HG03442 (cell line): ENCODE data around the gene SERPINA7.
"Not testable (repeated sequence)": the region's sequence is repeated elsewhere in the genome, so short reads cannot be mapped to it uniquely, and the experiment has no call there.

Experiments used
- ATAC-seq: cut with Tn5 transposase; IDR thresholded peaks from one replicate; pipeline ENCODE4 v1.9.1; 2021; ENCODE audit warnings: mild to moderate bottlenecking, moderate library complexity; ENCODE audit not compliant: unreplicated experiment

Gene SERPINA7

GRCh38 chrX:106038625-106039024 lies at the start of gene SERPINA7:
SERPINA7 (minus strand) TSS chrX:106038727; CDS start chrX:106037058, 1,669 bp downstream.
- ATAC-seq: no peak

- ATAC-seq: no peak
Measured at GRCh38 chrX:106069048-106069447, 30.5 kb upstream of the SERPINA7 start.

- no peak for ATAC-seq
Measured at GRCh38 chrX:106050054-106050453, 11.5 kb upstream of the SERPINA7 start.

GRCh38 chrX:106042296-106042695 lies 3.8 kb upstream of the SERPINA7 start:
- ATAC-seq: no peak

- ATAC-seq: no peak
Measured at GRCh38 chrX:106040861-106041260, 2.3 kb upstream of the SERPINA7 start.

- ATAC-seq: no peak
Measured at GRCh38 chrX:106039920-106040319, 1.4 kb upstream of the SERPINA7 start.

GRCh38 chrX:106037835-106038473 lies 573 bp downstream of the SERPINA7 start:
- ATAC-seq: no peak

GRCh38 chrX:106036716-106037115 lies 1.8 kb downstream of the SERPINA7 start:
- no peak for ATAC-seq

GRCh38 chrX:106035064-106035463 lies 3.5 kb downstream of the SERPINA7 start:
- no peak for ATAC-seq

GRCh38 chrX:106023947-106024346 lies 14.6 kb downstream of the SERPINA7 start:
- ATAC-seq: no peak

GRCh38 chrX:106022238-106022637 lies 16.3 kb downstream of the SERPINA7 start:
- no peak for ATAC-seq

GRCh38 chrX:106014119-106014775 lies 24.3 kb downstream of the SERPINA7 start:
- no peak for ATAC-seq

GRCh38 chrX:106009145-106009544 lies 29.4 kb downstream of the SERPINA7 start:
- ATAC-seq: no peak

GRCh38 chrX:106007815-106008214 lies 30.7 kb downstream of the SERPINA7 start:
- no peak for ATAC-seq

GRCh38 chrX:106005684-106006083 lies 32.8 kb downstream of the SERPINA7 start:
- no peak for ATAC-seq

GRCh38 chrX:106000609-106001008 lies 37.9 kb downstream of the SERPINA7 start:
- ATAC-seq: not testable (repeated sequence)

GRCh38 chrX:106000203-106000602 lies 38.3 kb downstream of the SERPINA7 start:
- ATAC-seq: no peak

GRCh38 chrX:105999294-105999693 lies 39.2 kb downstream of the SERPINA7 start:
- ATAC-seq: no peak

- ATAC-seq: not testable (repeated sequence)
Measured at GRCh38 chrX:105988487-105988886, 50.0 kb downstream of the SERPINA7 start.
